Activated CD4-positive, alpha-beta T cell treated with anti-CD3 and anti-CD28 coated beads, Interleukin-10, Interleukin-2, amounts not matched to agents 100 ng/mL and 50 ng/mL, durations not matched to agents 16 hours and 8 hours (primary cell): ENCODE measurements around the gene NLGN1.

Experiments
- DNase-seq: peaks from one replicate; pipeline ENCODE4 v3.0.0-alpha.2; 2020

The NLGN1 gene

DNA sequence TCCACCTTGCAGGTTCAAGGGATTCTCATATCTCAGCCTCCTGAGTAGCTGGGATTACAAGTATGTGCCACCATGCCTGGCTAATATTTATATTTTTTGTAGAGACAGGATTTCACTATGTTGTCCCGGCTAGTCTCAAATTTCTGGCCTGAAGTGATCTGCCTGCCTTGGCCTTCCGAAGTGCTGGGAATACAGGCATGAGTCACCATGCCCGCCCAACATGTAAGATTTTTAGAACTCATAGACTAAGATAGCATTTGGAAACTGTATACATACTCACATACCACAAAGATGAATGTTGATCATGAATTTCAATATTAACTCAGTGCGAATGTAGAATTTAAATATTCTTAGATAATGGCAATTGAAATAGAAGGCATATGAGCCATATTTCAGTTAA is 718.9 kb downstream of the NLGN1 start:
- DNase-seq = no peak

- DNase-seq = no peak
These were observed 723.5 kb downstream of the NLGN1 start for GRCh38 chr3:174120997-174121396.

GRCh38 chr3:174122411-174122810 is 724.9 kb downstream of the NLGN1 start:
- no peak for DNase-seq

GRCh38 chr3:174125267-174125824 is 727.8 kb downstream of the NLGN1 start:
- no peak for DNase-seq

- no peak for DNase-seq
These were observed 729.6 kb downstream of the NLGN1 start for GRCh38 chr3:174126990-174127758.

DNA sequence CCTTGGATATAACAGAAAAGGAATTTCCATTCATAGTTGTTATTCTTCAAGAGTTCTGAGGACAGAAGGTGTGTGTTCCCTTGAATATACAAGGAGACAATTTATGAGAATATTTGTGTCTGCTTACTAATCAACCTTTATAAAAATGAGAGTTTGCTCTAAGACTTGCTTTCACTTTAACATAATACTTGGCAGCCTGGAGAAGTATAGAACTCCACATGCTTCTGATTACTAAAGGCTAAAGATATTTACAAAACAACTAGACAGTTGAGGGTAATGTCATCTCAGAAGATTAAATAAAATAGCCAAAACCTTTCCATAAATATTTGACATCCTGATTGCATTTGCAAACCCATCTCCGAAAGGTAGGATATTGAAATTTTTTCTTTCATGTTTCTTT is 734.5 kb downstream of the NLGN1 start:
- DNase-seq = no peak

GRCh38 chr3:174132421-174133042 is 735.0 kb downstream of the NLGN1 start:
- DNase-seq = no peak

GRCh38 chr3:174146008-174146407 is 748.5 kb downstream of the NLGN1 start:
- no peak for DNase-seq

DNA sequence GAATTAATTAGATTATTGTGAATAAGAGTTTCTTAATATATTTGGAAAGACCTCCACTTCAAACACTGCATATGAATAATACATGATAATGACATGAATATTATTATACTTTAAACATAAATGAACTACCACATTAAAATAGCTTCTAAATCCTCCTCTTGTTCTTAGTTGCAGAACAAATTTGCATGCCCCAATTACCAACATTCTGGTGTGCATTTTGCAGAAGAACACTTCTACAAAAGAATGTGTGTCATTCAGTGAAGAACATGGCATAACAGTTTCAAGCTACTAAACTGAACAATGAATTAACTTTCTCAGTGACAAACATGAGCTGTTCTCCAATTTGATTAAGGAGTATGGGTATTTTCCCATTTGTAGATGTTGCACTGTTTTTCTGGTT is 750.3 kb downstream of the NLGN1 start:
- DNase-seq = no peak

- DNase-seq = no peak
These were observed 756.3 kb downstream of the NLGN1 start for GRCh38 chr3:174153871-174154270.

- DNase-seq = no peak
These were observed 758.7 kb downstream of the NLGN1 start for GRCh38 chr3:174156200-174156599.

GRCh38 chr3:174158674-174159073 is 761.1 kb downstream of the NLGN1 start:
- DNase-seq = no peak

- DNase-seq = no peak
These were observed 762.1 kb downstream of the NLGN1 start for GRCh38 chr3:174159604-174160003.

DNA sequence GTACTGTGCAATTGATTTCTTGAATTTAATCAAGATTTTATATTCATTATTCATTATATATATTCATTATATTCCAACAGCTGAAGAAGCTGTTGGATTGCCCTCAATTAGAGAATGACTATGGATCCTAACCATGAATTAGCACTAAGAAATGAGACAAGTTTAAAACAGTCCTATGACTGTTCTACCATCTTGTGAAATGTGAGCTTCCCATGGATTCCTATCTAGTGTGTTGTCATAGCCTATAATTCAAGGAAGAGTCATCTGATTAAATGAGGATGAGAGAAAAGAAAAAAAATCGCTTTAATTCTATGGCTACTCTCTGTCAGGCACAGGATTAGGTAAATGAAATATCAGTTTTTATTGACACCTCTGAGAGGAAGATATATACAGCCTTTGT is 765.0 kb downstream of the NLGN1 start:
- no peak for DNase-seq

DNA sequence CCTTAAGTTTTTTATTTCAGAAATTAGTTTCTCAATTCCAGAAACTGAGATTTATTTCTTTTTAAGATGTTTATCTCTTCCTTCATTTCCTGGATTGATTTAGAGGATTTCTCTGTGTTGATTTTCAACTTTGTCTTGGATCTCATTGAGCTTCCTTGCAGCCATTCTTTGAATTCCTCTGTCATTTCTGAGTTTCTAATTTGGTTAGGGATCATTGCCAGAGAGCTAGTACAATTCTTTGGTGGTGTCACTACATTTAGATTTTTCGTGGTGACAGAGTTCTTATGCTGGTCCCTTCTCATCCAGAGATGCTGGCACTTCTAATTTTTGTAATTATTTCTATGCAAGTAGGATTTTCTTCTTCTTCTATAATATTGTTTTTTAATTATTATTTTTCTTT is 770.5 kb downstream of the NLGN1 start:
- no peak for DNase-seq

GRCh38 chr3:174168538-174169254 is 771.2 kb downstream of the NLGN1 start:
- no peak for DNase-seq

DNA sequence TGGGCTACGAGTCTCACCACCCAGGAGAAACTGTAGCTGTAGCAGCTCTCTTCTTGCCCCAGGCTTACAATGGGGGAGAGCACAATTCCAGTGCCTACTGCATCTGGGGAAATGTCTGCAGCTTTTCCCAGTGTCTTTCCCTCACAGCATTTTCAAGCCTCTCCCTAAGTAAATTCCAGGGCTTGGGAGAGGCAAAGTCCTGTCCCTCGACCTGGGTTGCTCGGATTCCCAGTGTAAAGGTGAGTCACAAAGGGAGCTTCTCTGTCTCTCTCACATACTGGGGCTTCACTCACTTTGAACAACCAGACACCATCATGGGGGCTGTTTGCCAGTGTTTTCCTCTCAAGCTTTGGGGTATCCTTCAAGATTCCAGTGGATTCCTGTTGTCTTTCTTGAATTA is 772.2 kb downstream of the NLGN1 start:
- no peak for DNase-seq

DNA sequence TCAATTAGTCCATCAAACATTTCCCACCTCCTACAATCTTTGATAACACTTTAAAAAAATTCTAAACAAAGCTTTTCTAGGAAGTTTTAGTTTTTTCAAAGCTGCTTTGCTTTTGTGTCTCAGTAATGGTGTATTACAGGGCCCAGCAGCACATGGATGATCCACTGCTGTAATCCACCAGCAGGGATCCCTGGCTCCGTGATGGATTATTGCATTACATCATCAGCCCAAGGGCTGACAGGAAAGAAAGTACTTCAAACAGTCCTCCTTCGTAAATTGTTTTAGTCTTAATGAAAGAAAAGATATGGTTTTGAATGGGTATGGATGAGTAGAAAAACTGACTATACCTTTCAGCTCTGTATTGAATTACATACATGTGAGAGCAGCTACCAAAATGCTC is 772.7 kb downstream of the NLGN1 start:
- no peak for DNase-seq

- DNase-seq = no peak
These were observed 788.9 kb downstream of the NLGN1 start for GRCh38 chr3:174186377-174186989.

DNA sequence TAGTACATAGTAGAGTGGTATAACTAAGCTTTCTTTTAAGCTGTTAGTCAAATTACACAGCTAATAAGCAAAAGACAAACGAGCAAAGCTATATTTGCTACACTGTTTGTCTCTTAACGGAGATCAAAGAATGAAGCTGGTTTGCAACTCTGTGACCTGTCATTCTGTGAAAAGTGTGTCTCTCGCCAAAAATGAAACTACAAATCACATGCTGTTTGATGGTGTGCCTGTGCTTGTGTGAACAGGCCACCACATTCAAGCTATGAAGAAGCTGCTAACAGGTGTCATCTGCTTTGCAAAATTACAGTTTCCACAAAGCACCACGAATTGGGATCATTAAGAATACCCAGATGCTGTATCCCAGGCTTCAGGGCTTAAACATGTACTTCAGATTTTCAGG is 793.8 kb downstream of the NLGN1 start:
- DNase-seq = peak; percentile 22

- no peak for DNase-seq
These were observed 794.4 kb downstream of the NLGN1 start for GRCh38 chr3:174191895-174192294.

DNA sequence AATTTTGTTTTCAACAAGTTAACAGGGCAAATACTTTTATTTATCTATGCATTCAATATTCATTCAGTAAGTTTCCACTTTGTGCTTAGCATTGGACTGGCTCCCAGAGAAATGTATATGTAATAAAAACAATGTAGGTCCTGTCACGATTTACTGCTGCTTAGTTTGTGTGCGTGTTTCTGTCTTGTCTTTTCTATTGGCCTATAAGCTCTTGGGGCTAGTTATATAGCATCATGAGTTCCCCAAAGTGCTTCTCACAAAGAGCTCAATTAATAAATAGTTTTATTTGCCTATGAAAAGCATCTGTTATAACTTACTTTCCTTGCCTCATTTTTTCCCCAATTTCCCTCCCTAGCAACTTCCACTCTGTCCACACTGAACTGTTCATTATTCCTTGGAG is 794.9 kb downstream of the NLGN1 start:
- DNase-seq = no peak

DNA sequence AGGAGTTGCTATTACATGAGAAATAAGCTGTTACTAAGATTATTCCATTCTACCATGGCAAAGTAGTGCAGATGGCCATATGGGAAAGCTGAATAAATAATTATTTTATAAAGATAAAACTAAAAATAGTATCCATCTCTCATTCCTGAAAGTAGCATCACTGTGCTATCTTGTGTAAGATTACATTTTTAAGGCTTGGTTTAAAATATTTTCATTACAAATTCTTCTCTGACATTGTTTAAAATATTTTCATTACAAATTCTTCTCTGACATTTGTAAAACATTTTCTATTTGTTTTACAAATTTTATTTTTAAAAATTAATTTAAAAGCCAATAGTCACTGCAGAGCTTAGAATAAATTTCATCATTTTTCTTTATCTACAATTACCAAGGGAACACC is 796.1 kb downstream of the NLGN1 start:
- no peak for DNase-seq
